HG02981 (cell line): ENCODE data around the gene GCG.
A peak's percentile ranks its signal among the peaks of the same experiment; 100 is the strongest.

ENCODE experiments used
- ATAC-seq: cut with Tn5 transposase; IDR thresholded peaks from one replicate; pipeline ENCODE4 v1.9.1; 2021; ENCODE audit warnings: mild to moderate bottlenecking, moderate library complexity; ENCODE audit not compliant: unreplicated experiment

Gene GCG

DNA sequence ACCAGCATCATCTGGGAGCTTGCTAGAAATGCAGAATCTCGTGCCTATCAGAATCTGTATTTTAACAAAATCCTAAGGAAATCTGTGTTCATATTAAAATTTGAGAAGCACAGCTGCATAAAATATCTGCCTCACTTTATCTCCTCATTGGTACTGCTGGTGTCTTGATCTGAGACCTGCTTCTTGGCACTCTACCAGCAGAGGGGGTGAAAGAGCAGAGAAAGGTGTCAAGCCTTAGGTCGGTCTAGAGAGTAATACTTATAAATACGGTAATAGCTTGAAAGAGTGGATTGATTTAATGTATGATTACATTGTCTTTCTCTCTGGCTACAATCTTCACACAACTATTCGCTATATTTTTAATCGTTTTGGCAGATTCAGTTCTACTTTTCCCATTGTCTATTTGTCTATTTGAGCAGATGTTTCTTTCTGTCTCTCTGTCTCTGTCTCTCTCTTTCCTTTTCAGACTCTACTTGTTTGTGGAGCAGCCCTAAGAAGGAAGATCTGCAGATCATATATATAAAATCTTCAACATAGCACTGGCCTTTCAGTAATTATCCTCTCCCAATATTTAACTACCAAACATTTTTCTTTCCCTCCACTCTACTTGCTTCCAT is 1.7 kb upstream of the GCG start:
- peak; percentile 97 for ATAC-seq

DNA sequence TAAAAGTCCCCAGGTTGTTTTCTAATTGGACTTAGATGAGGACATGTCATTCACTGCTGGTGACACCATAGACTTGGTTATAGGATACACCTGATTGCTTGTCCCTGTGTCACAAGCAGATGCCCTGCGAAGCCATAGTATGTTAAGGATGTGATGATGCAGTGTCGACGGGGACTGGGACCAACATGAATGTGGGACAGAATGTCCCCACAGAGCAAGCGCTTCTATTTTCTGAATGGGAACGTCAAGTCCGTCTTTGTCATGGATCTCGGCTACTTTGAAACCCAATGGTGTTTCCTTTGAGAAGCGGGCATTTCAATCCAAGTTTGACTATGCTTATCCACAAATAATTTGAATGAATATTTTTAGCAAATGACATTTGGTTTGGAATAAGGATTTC is 2.1 kb downstream of the GCG start:
- ATAC-seq = no peak

DNA sequence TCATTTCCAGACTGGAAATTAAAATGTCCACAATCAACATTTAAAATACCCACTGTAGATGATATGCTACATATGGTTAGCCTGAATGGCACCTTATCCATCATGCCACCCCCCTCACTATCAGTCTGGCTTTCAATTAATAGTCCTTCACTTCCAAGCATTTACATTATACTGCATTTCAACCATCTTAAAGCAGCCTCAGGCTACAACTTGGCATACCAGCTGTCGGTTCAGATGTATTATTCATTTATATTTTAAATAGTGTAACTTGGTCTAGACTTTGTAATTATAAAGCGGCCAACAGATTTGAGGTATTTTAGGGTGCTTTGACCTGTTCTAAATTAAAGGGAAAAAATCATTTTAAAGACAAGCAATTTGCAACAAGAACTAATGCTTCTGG is 2.6 kb downstream of the GCG start:
- ATAC-seq = no peak

DNA sequence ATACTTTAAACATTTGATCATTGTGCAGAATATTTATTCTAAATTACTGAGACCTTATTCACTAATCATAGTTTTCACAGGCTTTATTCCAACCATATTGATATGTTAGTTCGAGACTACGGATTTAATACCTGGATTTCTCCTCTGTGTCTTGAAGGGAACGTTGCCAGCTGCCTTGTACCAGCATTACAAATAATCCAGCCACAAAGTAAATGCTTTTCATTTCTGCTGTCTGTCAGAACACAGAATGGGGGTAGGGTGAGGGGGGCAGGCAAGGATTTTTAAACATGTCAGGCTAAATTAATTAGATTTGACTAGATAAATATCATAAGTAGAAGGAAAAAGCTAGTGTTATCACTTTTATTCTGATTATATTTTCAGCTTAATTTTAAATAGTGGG is 3.1 kb downstream of the GCG start:
- no peak for ATAC-seq

DNA sequence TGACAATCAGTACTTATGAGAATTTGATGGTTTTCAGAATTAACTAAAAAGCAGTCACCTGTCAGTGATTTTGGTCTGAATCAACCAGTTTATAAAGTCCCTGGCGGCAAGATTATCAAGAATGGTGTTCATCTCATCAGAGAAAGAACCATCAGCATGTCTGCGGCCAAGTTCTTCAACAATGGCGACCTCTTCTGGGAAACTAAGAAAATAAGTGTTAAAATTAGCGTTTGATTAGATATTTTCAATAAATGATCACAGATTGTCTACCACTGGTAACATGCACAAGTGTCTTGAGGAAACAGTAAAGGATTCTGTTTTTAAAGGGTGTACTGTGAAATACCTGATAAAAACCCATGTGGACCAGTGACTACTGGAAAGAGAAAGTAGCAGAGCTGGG is 8.1 kb downstream of the GCG start:
- ATAC-seq = no peak

DNA sequence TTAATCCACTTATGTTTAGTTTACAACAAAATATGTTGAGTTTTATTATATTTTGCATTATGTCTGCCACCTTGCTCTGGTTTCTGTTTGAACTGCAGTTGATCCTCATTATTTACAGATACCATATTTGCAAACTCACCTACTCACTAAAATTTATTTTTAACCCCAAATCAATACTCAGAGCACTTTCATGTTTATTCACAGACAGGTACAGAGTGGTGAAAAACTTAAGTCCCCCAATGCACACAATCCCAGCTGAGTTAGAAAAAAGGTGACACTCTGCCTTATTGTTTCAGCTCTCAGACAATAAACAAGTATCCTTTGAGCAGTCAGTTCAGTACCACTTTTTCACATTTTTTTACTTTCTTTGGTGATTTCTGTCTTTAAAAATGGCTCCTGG is 13.7 kb downstream of the GCG start:
- ATAC-seq = no peak

DNA sequence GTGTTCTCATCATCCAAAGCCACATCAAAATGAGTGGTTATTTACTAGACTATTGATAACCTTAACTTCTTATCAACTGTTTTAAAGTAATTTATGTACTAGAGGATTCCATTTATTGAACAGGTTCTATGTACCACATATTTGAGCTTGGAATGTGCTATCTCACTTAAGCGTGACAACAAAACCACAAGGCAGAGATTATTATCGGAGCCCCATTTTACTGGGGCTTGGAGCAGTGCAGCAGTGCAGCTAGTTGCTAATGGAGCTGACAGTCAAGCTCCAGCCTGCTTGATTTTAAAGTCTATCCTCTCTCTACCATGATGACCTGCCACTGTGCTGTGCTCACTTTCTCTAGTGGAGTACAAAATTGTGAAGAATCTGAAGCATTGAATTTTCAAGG is 24.6 kb downstream of the GCG start:
- ATAC-seq = no peak

DNA sequence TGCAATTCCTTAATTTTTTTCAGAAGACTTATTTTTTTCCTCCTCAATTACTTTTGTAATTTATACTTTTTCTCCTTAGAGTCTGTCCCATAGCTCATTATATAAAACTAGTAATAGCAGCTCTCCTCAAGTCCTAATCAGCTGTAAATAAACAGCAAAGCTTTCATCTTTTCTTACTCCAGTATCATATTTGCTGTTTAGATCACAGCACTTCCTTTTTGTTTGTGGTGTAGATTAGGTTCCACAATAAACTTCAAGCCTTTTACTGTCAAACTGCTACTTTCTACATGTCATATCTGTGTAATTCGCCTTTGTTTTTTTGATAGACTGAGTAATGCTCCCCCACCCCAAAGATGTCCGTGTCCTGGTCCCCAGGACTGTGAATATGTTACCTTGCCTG is 25.5 kb downstream of the GCG start:
- peak; percentile 21 for ATAC-seq

DNA sequence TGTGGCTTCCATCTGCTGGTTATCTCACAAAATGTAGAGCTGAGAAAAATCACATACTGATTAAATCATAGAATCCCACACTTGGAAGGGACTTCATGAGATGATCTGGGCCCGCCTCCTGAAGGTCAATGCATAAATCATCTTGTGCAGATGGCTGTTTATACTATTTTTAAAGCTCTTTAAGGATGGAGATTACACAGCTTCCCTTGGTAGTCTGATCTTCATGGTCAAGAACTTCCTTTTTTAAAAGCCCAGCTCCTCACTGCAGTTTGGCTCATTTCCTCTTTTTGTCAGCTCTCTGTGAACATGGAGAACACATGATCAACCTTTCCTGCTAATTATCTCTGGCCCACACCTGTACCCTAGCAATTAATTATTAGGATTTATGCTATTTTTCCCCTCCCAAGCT is 25.9 kb downstream of the GCG start:
- ATAC-seq = peak; percentile 85

DNA sequence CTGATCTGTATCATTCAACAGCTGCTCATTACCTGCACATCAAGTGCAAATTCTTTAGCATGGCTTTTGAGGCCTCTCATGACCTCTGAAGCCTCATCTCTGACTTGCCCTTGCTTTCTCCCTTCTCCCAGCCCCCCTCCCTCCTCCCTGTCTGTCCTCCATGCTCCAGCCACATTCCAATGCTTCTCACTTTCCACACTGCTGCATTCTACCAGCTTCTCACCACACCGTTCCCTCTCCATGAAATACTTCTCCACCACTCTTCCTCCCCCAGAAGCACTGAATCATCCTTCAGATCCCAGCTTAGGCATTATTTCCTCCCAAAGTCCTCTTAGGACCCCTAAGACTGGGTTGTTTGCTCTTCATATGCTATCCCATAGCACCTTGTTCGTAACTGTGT is 26.9 kb downstream of the GCG start:
- ATAC-seq = no peak

DNA sequence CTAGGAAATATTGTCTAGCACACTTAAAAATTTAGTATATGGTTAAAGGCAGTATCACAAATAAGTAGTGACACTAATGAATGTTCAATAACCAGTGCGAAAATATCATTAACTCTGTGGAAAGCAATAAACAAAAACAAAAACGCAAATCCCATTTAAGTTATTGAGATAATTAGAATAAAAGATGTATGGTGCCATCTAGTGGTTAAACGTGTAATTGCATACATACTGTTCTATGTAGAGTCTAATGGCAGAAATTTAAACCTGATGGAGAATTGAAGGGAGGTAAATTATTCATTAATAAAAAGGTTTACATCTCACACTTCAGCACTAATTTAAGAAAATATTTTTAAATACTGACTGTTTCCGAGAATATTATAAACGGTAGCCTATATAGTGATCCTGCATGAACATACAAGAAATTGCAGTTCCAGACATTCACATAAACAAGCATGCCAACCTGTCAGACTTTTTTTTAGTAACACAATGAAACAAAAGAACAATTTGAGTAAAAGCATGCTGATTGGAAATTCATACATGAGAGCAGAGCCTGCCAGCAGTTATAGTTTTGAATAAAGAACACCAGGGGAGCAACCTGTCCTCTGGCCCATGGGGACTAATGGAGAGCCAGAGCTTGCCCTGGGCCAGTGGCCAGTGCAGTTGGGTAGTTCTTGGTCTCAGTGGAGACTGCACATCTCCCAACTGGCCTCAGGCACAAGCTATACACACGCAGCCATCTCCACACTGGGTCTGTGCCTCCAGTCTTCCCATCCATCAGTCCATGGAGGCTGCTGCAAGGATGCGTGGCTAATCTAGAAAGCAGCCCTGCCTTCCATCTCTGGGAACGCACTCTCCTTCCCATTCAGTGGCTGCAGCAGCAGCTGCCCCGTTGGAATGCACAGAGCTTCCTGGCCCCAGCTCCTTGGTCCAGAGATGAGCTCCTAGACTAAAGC is 28.0 kb downstream of the GCG start:
- peak; percentile 35 for ATAC-seq

DNA sequence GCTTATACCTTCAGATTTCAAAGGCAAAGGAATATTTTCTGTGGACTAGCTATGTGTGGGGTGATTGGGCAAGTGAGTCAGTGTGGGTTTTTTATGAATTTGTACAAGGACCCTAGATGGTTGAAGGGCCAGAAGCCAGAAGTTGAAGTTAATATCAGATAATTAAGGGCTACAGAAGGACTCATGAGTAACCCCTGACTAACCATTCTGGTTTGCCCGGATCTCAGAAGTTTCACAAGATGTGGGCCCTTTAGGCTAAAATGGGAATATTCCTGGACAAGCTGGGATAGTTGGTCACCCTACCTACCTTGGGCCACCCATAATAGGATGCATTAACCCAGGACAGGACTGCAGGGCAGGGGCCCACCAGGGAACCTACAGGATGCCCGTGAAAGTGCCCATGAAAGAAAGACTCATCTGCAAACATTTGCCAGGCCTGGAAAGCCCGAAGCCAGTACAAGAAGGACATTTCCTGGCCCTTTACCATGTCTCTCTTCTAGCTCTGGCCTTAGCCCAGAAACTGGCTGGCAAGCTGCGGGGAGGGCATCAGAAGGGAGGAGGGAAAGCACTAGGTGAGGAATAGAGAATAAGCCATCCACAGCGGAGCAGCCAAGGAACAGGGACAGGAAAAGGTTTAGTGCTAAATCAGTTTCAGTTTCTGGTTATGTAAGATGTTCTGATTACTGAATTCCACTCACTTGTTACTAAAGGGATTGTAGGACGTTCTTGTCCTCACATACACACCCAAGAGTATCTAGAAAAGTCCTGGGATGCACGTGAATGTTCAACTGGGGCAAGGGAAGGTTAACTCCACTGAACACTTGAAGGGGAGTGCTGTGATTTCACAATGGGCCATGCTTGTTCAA is 33.6 kb downstream of the GCG start:
- ATAC-seq = no peak

DNA sequence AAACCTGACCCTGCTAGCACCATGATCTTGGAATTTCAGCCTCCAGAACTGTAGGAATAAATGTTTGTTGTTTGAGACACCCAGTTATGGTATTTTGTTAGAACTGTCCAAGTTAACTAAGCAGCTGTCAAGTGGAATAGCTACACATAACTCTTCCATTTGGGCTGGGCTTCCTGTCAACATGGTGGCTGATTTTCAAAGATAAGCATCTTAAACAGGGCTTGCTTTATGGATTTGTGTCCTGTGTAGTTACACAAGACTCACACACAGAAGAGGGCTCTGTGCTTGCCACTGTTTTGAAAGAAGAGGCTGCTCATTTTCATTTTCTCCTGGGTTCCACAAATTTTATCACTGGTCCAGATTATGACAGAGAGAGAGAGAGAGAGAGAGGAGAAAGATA is 35.7 kb downstream of the GCG start:
- no peak for ATAC-seq

DNA sequence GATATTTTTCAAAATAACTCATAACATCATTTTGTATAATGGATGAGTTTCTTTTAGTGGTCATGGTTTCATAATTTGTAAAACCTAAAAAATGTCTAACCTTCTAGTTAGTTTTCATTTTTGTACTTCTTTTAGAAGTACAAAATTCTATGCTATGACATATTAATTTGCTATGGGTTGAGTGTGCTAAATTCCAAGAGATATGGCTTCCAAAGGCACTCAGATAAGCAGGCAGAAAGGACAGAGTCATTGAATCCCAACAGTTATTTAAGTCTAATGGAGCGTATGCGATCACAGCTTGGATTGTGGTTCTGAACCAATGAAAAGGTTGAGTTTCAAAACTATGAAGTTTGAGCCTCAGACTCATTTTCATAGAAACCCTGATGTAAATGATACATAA is 37.0 kb downstream of the GCG start:
- no peak for ATAC-seq

DNA sequence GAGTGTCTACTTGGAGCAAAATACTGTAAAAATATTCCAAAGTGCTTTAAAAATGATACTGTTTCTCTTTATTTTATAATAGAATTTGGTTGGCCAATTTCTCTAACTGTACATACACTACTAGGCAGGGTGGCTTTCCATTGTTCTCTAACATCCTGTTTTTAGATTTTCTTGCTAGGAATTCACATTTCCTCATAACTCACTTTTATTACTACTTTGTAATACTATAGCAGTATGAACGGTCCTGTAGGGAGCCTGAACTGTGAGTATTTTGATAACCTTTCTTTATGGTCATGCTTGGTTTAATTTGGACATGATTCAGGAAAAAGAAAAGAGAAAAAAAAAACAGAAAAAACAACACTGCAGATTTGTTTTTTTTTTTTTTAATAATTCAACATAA is 37.8 kb downstream of the GCG start:
- no peak for ATAC-seq

DNA sequence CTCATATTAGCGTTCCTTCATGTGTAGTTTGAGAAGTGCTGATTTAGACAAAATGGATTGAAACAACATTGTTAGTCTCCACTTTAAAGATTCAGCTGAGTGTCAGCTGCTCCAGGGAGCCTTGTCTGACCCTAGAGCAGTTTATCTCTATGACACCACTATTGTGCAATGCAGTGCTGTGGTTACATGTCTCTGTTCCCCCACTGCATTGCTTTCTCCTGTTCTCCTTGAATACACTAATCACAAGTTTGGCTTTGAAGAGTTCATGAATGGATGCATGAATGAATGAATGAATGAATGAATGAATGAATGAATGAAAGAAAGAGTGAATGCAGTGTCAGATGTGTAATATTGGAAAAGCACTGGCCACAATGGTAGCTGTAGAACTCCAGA is 38.3 kb downstream of the GCG start:
- ATAC-seq = no peak

DNA sequence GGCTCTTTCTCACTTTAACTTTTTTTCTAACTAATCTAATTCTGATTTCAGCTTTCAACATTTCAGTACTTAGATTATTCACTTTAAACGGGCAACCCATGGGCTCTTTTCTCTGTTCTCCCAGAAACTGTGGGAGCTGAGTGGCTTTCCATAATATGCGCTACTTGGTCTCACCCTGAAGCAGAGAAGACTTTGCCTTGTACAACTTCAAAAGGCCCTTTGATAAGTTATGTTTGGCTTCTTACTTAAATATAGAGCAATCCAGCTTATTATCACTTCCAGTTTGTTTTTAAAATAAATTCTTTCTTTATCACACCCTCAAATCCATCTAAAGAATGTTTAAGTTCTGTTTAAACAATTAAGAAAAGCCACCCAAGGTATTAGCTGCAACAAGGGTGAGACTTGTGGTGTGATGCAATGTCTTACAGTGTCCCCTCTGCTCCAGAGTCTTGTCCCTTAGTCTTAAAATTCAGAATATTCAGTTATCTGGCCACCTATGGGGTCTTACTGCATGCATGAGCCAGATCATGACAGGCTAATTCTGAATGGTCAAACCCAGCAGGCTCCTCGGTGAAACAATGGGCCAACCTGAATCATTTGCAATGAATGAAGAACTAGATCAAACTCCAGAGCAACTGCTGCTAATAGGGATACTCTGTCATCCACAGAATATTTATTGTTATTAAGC is 38.8 kb downstream of the GCG start:
- no peak for ATAC-seq

DNA sequence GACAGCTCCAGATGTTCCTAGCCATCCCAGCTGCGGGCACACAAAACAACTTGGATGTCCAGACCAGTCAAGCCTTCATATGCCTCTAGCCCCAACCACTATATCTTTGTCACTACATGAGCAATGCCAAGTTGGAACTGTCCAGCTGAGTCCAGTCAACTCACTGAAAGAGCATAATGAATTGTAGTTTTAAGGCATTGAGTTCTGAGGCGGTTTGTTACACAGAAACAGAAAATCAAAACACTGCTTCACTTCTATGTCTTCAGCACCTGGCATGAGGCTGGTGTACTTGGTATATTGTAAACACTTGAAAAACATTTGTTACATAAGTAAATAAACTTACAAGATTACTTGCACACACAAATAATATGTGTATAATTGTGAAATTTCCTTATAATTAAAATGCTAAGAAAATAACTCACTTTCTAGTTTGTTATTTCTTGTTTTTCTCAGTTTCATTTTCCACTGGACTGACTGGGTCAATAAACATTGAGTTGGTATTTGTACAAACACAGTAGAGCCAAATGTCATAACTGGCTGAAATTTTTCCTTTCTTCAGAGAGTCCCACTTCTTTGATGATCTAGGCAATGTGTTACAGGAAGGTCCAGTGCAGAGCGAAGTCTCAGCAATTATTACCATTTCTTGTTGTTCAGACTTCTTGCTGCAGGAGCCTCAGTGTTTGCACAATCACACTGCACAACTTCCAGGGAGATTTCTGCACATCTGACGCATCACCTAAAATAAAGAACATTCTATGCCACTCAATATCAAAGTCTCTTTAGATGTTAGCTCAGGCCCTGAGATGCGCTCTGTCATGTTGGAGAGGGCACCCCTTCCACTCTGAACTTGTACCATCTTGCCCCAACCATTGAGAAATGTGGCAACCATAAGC is 39.8 kb downstream of the GCG start:
- no peak for ATAC-seq

DNA sequence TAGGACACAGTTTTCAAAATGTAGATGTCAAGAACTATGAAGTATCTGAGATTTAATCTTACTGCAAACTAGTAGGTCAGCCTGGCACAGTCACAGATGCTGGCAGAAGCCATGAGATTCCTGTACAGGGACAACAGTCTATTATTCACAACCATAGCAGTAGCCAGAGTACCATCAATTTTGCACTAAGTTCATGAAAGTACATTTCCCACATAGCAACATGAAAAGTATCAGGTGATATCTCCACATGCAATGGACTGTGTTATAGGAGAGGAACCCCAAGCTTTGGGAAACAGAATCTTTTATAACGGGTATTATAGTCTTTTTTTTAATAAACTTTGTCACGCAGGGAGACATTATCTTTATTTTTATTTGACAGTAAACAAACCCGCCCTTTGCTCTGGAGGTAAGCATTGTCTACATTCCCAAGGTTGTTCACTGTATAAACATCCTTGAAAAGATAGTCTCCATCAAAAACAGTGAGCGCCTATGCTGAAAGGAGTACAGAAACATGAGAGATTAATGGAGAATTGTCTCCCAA is 44.6 kb downstream of the GCG start:
- no peak for ATAC-seq

DNA sequence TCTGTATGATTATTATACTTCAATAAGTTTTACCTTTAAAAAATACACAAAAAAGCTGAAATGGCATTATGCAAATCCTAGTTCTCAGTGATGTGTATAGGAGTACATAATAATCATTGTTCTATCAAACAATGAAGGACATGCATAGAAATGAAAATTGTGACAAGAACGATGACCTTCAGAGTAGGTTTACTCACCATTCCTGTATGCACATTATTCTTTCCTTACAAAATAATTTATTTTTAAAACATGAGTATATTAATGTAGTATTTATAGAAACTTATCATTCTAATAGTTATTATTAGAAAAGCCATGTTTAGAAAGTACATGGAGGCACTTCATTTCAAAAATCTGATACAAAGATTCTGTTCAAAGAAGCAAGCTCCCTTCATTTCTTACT is 45.3 kb downstream of the GCG start:
- ATAC-seq = no peak
